Vagina (tissue), 2 donors: Measurements from ENCODE around the gene NGB. TPM values are rescaled to one million over a fixed set of nuclear protein-coding genes. Genes with fewer than 3 reads are reported as not detected.
A peak's percentile ranks its signal among the peaks of the same experiment; 100 is the strongest.

Source experiments
- DNase-seq, 2 donors: peaks; one replicate each; pipeline ENCODE4 v3.0.0-alpha.2; 2017; ENCODE audit errors: extremely low spot score in 2 of 2
- H3K27ac ChIP-seq: fragments of 200-600 bp; sonication (generic); one replicate; pipeline ENCODE4 v1.5.1; 2019
- H3K27me3 ChIP-seq: fragments of 200-600 bp; sonication (generic); one replicate; pipeline ENCODE4 v1.5.1; 2019
- H3K36me3 ChIP-seq, 2 donors: fragments of 200-600 bp; sonication (generic); one replicate each; pipeline ENCODE4 v1.5.1; 2017 to 2019
- H3K4me1 ChIP-seq: fragments of 200-600 bp; sonication (generic); one replicate; pipeline ENCODE4 v1.5.1; 2019
- H3K4me3 ChIP-seq, 2 donors: fragments of 200-600 bp; sonication (generic); 1 replicate in 1 of 2; 2 replicates in 1 of 2; pipeline ENCODE4 v1.5.1; 2016 to 2019
- H3K9me3 ChIP-seq: fragments of 200-600 bp; sonication (generic); one replicate; pipeline ENCODE4 v1.5.1; 2019
- CTCF ChIP-seq, 3 experiments: fragments of 450-650 bp in 2 of 3; fragments of 200-600 bp in 1 of 3; sonication (generic) in 1 of 3; IDR thresholded peaks; one replicate each; pipeline ENCODE4 v1.5.1; 2017 to 2019; ENCODE audit warnings: antibody characterized with exemption in 3 of 3, mild to moderate bottlenecking in 2 of 3, moderate library complexity in 2 of 3
- POLR2A ChIP-seq, 2 donors: fragments of 450-650 bp; IDR thresholded peaks; one replicate each; pipeline ENCODE4 v1.6.1; 2017; ENCODE audit warnings: antibody characterized with exemption in 2 of 2, mild to moderate bottlenecking in 2 of 2, moderate library complexity in 2 of 2
- POLR2AphosphoS5 ChIP-seq, 2 donors: sonication (generic); formaldehyde crosslinking; IDR thresholded peaks; one replicate each; pipeline ENCODE4 v1.9.0; 2017; ENCODE audit warnings: antibody characterized with exemption in 2 of 2, mild to moderate bottlenecking in 2 of 2, low read depth in 1 of 2; ENCODE audit not compliant: insufficient read depth in 1 of 2
- intact Hi-C: fragments of 100-400 bp; cut with DNase I; formaldehyde crosslinking; loops from one replicate; pipeline ENCODE4 v1.15.1; 2023
- total RNA-seq: library from RNA; depleted of rRNA; stranded (reverse); fragments of >200 nt; gene quantifications from one replicate; pipeline ENCODE4 v1.2.3, GENCODE V29; 2016

NGB gene
- total RNA-seq, 1 donor from 2014 or later: 1.7 TPM

DNA sequence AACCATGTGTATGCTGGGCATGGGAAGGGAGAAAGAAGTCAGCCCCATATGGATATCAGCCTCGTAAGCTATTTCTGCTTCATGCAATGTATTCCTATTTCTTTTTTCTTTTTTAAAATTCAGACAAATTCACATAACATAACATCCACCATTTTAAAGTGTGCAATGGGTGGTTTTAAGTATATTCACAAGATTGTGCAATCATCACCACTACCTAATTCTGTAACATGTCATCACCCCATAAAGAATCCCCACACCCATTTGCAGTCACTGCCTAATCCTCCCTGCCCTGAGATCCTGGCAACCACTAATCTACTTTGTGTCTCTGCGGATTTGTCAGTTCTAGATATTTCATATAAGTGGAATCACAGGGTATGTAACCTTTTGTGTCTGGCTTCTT is 40.2 kb upstream of the NGB start:
- Histone ChIP-seq H3K36me3 (no peaks in the 10 kb centered on the region), H3K4me1 (peaks cover 58% of the 10 kb centered on the region), H3K4me3 (no peak overlapping the region), H3K27ac (no peak overlapping the region), H3K27me3 (no peaks in the 10 kb centered on the region), H3K9me3 (no peaks in the 10 kb centered on the region)
- intact Hi-C loops: loop anchor here (10.0 kb wide), 1 partner anchor 436 kb away; no protein-coding TSS in a partner anchor
- TF ChIP-seq POLR2AphosphoS5 (IDR thresholded peaks at IDR 0.05; ENCODE audit: insufficient read depth in 1 of 2, low read depth in 1 of 2): no peak
- TF ChIP-seq CTCF (IDR thresholded peaks at IDR 0.05): no peak
- TF ChIP-seq POLR2A (IDR thresholded peaks at IDR 0.05): no peak
- no peak for DNase-seq

DNA sequence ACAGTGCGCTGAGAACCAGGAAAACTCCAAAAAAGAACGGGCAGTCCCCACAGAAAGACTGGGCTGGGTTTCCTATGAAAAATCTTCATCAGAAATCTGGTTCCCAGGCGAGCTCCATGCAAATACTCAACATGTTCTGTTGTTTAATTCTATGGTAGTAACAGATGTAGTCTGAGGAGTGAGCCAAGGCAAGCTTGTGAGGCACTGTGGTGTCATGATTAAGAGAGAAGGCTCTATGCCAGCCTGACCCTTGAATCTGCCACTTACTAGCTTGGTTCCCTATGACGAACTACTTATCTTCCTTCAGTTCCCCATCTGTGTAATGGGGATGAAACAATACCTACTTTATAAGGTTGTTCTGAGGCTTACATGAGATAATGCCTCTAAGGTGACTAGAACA is 39.0 kb upstream of the NGB start:
- Histone ChIP-seq H3K9me3 (no peaks in the 10 kb centered on the region), H3K27ac (no peak overlapping the region), H3K4me1 (peaks cover 55% of the 10 kb centered on the region), H3K36me3 (no peaks in the 10 kb centered on the region), H3K27me3 (no peaks in the 10 kb centered on the region), H3K4me3 (no peak overlapping the region)
- intact Hi-C loops: loop anchor here (10.0 kb wide), 1 partner anchor 435 kb away; no protein-coding TSS in a partner anchor
- DNase-seq: no peak
- TF ChIP-seq CTCF (IDR thresholded peaks at IDR 0.05) (no peak), POLR2AphosphoS5 (IDR thresholded peaks at IDR 0.05; ENCODE audit: insufficient read depth in 1 of 2, low read depth in 1 of 2) (no peak), POLR2A (IDR thresholded peaks at IDR 0.05) (no peak)

- Histone ChIP-seq H3K27ac (no peak overlapping the region), H3K4me1 (peaks cover 54% of the 10 kb centered on the region), H3K27me3 (no peaks in the 10 kb centered on the region), H3K9me3 (no peaks in the 10 kb centered on the region), H3K4me3 (no peak overlapping the region), H3K36me3 (no peaks in the 10 kb centered on the region)
- intact Hi-C loops: no loop called here
- no peak for TF ChIP-seq POLR2AphosphoS5 (IDR thresholded peaks at IDR 0.05; ENCODE audit: insufficient read depth in 1 of 2, low read depth in 1 of 2)
- TF ChIP-seq CTCF (IDR thresholded peaks at IDR 0.05): no peak
- DNase-seq: no peak
These were observed 38.1 kb upstream of the NGB start for GRCh38 chr14:77309131-77309530.

DNA sequence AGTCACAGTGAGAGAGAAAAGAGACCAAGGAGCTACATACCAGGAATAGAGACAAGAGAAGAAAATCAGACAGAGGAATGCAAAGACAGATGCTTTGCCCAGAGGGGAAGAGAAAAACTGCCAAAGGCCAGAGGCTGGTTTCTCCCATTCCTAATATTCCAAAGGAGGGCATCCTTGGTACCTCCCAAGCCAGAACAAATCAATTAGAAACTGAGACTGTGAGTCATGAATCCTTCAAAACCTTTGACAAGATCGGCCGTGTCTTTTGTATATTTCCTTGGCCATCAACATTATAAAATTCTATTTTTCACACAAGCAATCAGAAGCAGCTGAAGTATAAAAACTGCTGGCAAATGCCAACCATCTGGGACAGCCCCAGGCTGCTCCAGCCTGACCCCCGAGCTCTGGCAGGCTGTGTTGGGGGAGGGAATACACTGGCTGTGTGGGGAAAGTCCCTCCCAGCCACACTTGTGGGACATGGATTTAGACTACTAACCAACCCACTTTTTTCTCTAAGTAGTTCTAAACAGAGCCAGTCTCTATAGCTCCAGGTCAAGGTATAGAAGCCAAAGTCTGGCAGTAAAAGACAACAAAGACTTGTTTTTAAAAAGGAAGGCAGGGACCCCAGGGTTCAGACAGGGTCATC is 36.0 kb upstream of the NGB start:
- H3K36me3 ChIP-seq: no peaks in the 10 kb centered on the region
- TF ChIP-seq POLR2A (IDR thresholded peaks at IDR 0.05): no peak
- TF ChIP-seq POLR2AphosphoS5 (IDR thresholded peaks at IDR 0.05; ENCODE audit: insufficient read depth in 1 of 2, low read depth in 1 of 2): no peak
- no peak for TF ChIP-seq CTCF (IDR thresholded peaks at IDR 0.05)
- no peak overlapping the region for H3K4me3 ChIP-seq
- no peaks in the 10 kb centered on the region for H3K27me3 ChIP-seq
- DNase-seq: no peak
- intact Hi-C loops: no loop called here
- no peaks in the 10 kb centered on the region for H3K9me3 ChIP-seq
- H3K4me1 ChIP-seq: peaks cover 52% of the 10 kb centered on the region
- peak overlapping the region; percentile 82 for H3K27ac ChIP-seq

DNA sequence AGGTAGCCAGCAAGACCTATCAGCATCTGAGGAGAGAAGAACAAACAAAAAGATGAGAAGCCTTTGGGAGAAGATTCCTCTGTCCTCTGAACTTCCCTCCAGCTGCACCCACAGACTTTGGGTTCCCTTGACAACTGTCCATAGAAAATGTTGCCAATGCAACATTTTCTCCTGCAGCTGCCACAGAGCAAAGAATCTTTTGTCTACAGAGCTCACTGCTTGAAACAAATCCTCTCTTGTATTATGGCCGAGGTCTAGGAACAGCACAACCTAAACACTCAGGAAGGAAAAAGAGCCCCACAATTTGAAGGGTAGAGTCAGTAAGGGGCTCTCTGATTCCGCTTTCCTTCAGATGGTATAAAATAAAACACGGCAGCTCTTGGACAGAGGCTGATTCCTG is 35.4 kb upstream of the NGB start:
- Histone ChIP-seq H3K9me3 (no peaks in the 10 kb centered on the region), H3K27ac (peak overlapping the region; percentile 82), H3K4me3 (no peak overlapping the region), H3K27me3 (no peaks in the 10 kb centered on the region), H3K4me1 (peaks cover 55% of the 10 kb centered on the region), H3K36me3 (no peaks in the 10 kb centered on the region)
- intact Hi-C loops: no loop called here
- DNase-seq: no peak
- TF ChIP-seq POLR2A (IDR thresholded peaks at IDR 0.05): no peak
- TF ChIP-seq CTCF (IDR thresholded peaks at IDR 0.05): no peak
- no peak for TF ChIP-seq POLR2AphosphoS5 (IDR thresholded peaks at IDR 0.05; ENCODE audit: insufficient read depth in 1 of 2, low read depth in 1 of 2)
